SK-MEL-5 (cell line): ENCODE results near the gene SHOX. TPM values are rescaled to one million over a fixed set of nuclear protein-coding genes. Genes with fewer than 3 reads are reported as not detected.
"Not testable (repeated sequence)": the region's sequence is repeated elsewhere in the genome, so short reads cannot be mapped to it uniquely, and the experiment has no call there.

Experiments
- DNase-seq: peaks from one replicate; pipeline ENCODE4 v3.0.0-alpha.2; 2016; ENCODE audit warnings: low read depth, low spot score
- in situ Hi-C: cut with HindIII; loops from 2 replicates; pipeline ENCODE4 v1.10.0; 2016; ENCODE audit warnings: low sequenced_read_pairs, high pct_unique_total_duplicates, low pct_unique_long_range_greater_than_20kb
- polyA plus RNA-seq, 2 experiments: library from polyadenylated mRNA; depleted of rRNA; stranded (reverse); fragments of >200 nt; gene quantifications; 2 replicates each; pipeline ENCODE4 v1.2.3, GENCODE V29; 2015
- total RNA-seq: library from RNA; depleted of rRNA; stranded (reverse); fragments of >200 nt; shearing (Covaris generic); gene quantifications from 2 replicates; pipeline ENCODE4 v1.2.3, GENCODE V29; 2014; rRNA removed

SHOX gene
- total RNA-seq: not detected in 2 replicates
- not detected in 2 replicates for polyA plus RNA-seq (2015; cell fraction: cytosol; rRNA removed)
- not detected in 2 replicates for polyA plus RNA-seq (2015; cell fraction: nucleus; rRNA removed)

DNA sequence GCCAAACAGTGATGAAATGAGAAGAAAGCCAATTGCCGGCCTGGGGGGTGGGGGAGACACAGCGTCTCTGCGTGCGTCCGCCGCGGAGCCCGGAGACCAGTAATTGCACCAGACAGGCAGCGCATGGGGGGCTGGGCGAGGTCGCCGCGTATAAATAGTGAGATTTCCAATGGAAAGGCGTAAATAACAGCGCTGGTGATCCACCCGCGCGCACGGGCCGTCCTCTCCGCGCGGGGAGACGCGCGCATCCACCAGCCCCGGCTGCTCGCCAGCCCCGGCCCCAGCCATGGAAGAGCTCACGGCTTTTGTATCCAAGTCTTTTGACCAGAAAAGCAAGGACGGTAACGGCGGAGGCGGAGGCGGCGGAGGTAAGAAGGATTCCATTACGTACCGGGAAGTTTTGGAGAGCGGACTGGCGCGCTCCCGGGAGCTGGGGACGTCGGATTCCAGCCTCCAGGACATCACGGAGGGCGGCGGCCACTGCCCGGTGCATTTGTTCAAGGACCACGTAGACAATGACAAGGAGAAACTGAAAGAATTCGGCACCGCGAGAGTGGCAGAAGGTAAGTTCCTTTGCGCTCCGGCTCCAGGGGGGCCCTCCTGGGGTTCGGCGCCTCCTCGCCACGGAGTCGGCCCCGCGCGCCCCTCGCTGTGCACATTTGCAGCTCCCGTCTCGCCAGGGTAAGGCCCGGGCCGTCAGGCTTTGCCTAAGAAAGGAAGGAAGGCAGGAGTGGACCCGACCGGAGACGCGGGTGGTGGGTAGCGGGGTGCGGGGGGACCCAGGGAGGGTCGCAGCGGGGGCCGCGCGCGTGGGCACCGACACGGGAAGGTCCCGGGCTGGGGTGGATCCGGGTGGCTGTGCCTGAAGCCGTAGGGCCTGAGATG, at the start of gene SHOX:
Gene SHOX (plus strand): TSS at position 180 of the 885 bp plus-strand sequence. CDS start 107 bp downstream, at position 287.
- DNase-seq: no peak
- in situ Hi-C loops: no loop called here

DNA sequence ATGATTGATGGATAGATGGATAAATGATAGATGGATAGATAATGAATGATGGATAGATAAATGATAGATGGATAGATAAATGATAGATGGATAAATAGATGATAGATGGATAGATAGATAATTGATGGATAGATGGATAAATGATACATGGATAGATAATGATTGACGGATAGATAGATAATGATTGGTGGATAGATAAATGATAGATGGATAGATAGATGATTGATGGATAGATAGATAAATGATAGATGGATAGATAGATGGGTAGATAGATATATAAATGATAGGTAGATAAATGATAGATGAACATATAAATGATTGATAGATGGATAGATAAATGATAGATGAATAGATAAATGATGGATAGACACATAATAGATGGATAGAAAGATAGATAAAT, 49.5 kb upstream of the SHOX start:
- in situ Hi-C loops: no loop called here
- no peak for DNase-seq

DNA sequence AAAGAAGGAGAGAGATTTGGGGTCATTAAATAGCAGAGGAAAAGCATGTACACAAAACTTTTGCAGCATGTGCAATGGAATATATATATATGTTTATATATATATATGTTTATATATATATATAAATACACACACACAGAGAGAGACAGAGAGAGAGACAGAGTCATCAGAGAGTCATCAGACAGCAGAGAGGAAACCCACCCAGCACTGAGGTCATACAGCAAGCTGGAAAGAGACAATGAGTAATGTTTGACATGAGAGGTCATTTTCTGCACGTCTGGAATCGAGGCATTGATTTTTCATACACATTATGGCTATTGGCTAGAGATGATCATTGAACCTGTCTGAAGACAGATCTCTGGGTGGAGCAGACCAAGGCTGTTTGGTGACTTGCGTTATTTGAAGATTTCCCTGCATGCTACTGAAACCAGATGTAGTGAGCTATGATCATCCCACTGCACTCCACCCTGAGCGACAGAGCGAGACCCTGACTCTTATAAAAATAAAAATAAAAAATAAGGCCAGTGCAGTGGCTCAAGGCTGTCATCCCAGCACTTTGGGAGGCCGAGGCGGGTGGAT, 48.8 kb upstream of the SHOX start:
- DNase-seq: no peak
- in situ Hi-C loops: no loop called here

DNA sequence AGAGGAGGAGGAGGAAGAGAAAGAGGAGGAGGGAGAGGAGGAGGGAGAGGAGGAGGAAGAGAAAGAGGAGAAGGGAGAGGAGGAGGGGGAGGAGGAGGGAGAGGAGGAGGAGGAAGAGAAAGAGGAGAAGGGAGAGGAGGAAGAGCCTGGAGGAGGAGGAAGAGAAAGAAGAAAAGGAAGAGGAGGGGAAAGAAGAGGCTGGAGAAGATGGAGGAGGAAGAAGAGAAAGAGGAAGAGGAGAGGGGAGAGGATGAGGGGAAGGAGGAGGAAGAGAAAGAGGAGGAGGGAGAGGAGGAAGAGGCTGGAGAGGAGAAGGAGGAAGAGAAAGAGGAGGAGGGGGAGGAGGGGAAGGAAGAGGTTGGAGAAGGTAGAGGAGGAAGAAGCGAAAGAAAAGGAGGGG, 46.0 kb upstream of the SHOX start:
- in situ Hi-C loops: no loop called here

DNA sequence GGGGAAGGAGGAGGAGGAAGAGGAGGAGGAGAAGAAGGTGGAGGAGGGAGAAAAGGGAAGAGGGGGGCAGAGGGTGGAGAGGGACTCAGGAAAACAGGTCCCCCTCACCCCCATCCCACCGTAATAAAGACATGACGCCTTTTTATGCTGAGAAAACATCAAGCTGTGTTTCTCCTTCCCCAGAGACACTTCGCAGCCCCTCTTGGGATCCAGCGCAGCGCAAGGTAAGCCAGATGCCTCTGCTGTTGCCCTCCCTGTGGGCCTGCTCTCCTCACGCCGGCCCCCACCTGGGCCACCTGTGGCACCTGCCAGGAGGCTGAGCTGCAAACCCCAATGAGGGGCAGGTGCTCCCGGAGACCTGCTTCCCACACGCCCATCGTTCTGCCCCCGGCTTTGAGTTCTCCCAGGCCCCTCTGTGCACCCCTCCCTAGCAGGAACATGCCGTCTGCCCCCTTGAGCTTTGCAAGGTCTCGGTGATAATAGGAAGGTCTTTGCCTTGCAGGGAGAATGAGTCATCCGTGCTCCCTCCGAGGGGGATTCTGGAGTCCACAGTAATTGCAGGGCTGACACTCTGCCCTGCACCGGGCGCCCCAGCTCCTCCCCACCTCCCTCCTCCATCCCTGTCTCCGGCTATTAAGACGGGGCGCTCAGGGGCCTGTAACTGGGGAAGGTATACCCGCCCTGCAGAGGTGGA, 45.3 kb upstream of the SHOX start:
- DNase-seq: no peak
- in situ Hi-C loops: no loop called here

More for the DNA sequence above, 46.0 kb upstream of the SHOX start:
- no peak for DNase-seq

DNA sequence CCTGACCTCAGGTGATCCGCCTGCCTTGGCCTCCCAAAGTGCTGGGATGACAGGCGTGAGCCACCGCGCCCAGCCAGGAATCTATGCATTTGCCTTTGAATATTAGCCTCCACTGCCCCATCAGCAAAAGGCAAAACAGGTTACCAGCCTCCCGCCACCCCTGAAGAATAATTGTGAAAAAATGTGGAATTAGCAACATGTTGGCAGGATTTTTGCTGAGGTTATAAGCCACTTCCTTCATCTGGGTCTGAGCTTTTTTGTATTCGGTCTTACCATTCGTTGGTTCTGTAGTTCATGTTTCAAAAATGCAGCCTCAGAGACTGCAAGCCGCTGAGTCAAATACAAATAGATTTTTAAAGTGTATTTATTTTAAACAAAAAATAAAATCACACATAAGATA, 44.2 kb upstream of the SHOX start:
- in situ Hi-C loops: no loop called here
- no peak for DNase-seq

DNA sequence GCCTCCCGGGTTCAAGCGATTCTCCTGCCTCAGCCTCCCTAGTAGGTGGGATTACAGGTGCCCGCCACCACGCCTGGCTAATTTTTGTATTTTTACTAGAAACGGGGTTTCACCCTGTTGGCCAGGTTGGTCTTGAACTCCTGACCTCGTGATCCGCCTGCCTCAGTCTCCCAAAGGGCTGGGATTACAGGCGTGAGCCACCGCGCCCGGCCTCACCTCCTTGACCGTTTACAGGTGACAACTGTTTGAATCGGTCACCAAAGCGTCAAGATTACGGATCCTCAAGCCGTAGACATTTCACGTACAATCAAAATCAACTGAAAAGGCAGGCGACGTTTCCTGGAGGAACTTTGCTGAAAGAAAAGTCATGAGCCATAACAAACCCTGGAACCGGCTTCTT, 41.3 kb upstream of the SHOX start:
- in situ Hi-C loops, DNase-seq: not testable (repeated sequence)

DNA sequence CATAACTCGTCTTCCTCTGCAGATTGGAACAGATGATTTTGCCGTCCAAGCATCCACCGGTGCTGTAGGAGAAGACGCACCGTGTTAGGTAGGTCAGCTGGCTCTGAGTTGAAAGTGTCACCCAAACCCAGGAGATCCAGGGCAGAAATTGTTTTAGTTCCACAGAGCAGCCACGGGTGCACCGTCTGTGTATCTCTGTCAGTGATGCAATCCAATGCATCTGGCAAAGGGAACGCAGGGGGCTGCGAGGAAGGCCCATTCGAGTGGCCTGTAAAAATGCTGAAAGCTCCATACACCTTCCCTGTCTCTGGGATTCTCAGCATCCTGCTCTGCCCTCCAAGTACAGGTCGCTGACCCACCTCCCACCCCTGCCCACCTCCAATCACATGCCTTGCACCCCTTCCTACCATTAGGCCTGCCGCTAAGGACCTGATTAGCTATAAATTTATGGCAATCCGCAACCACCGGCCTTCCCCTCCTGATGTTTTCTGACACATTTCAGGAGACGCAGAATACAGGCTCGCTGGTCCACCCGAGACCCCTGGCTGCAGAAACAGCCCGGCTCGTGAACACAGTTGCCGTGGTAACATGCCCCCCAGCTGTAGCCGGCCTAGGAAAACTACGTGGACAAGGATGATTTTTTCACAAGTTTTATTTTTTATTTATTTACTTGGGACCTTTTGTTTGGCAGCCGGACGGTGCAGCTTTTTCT, 39.7 kb upstream of the SHOX start:
- in situ Hi-C loops: no loop called here
- DNase-seq: no peak

DNA sequence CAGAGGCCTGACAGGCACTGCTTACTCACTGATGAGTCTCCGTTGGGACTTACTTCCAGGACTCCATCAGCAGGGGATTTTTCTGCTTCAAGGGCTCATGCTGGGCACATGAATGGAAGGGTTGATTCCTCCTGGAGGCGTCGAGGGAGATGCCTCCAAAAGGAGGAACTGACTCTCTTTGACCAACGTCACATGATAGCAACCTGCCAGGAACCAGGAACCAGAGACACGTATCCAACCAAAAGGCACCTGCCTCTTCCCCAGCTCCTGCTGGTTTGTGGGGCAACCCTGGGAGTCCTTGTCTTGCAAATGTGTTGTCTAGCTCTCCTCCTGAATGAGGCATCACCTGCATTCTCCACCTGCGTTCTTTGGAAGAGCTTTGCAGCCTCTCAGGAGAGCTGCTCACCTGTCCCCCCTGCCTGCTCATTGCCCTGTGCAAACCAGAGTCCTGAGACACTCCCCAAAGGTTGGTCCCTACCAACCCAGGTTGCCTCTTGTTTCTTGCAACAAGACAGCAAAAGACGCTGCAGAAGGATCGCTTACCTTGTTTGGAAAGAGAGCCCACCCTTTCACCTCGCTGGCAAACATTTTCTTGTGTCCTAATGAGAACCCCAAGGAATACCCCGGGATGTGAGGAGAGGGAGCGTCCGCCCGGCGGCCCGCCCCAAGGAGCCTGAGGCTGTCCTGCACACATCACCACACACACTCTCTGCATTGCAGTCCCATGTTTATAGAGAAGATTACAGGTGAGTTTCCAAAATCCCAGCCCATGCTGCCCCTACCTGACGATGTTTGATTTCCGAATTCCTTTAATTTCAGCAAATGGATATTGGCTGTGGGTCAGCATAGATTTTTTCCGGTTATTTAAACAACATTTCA, 30.5 kb upstream of the SHOX start:
- no peak for DNase-seq

DNA sequence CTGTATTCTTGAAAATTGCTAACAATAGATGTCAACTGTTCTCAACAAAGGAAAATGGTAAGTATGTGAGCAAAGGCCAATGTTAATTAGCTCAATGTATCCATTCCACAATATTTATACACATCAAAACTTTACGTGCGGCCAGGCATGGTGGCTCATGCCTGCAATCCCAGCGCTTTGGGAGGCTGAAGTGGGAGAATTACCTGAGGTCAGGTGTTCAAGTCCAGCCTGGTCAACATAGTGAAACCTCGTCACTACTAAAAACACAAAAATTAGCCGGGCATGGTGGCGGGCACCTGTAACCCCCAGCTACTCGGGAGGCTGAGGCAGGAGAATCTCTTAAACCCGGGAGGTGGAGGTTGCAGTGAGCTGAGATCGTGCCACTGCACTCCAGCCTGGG, 27.6 kb upstream of the SHOX start:
- DNase-seq, in situ Hi-C loops: not testable (repeated sequence)

More for the DNA sequence above, 30.5 kb upstream of the SHOX start:
- in situ Hi-C loops: no loop called here

DNA sequence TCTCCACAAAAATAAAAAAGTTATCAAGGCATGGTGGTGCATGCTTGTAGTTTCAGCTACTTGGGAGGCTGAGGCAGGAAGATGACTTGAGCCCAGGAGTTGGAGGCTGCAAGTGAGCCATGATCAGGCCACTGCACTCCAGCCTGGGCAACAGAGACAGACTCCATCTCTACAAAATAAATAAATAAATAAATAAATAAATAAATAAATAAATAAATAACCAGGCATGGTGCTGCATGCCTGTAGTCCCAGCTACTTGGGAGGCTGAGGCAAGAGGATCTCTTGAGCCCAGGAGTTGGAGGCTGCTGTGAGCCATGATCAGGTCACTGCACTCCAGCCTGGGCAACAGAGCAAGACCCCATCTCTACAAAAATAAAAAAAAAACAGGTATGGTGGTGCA, 26.0 kb upstream of the SHOX start:
- in situ Hi-C loops, DNase-seq: not testable (repeated sequence)

DNA sequence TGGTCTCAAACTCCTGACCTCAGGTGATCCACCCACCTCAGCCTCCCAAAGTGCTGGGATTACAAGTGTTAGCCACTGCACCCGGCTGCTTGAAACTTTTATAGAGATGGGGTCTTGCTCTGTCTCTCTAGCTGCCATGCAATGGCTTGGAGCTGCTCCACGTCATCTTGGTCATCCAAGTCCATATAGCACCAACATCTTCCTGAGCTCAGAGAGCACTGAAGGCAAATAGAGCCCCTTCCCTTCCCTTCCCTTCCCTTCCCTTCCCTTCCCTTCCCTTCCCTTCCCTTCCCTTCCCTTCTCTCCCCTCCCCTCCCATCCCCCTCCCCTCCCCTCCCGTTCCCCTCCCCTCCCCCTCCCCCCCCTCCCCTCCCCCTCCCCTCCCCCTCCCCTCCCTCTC, 22.5 kb upstream of the SHOX start:
- DNase-seq, in situ Hi-C loops: not testable (repeated sequence)

DNA sequence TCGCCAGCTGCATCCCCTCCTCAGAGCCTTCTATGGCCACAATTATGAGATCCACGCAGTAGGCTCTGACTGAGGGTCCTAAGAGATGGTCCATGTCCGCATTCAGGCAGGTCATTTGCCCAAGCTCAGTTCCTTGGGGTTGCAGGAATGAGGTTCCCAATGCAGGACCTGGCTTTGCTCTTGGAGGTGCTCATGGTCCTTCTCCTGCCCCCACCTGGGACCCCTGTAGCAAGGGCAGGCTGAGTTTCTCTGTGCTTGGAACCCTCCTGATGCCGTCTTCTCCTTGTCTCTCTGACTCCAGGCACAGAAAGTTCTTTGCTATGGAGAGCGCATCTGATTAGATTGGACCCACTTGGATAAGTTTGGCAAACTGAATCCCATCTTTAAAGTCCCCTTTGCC, 16.5 kb upstream of the SHOX start:
- in situ Hi-C loops: no loop called here

DNA sequence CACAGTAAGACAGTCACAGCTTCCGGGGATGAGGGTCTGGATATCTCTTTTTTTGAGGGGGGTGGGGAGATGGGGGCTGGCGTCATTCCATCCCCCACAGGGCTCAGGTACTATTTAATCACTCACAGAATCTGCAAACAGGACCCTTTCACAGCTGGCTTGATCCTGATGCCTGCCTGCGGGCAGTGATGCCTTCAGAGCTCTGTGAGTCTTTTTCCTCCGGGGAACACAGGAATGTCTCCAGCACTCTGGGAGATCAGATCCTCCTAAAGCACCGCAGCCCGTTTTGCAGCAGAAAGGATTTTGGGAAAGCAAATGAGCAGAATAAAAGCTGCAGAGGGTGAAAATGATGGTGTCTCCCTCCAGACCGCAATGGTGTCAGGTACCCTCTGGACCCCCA, 13.2 kb upstream of the SHOX start:
- in situ Hi-C loops: no loop called here
- DNase-seq: no peak

More for the DNA sequence above, 16.5 kb upstream of the SHOX start:
- DNase-seq: no peak

DNA sequence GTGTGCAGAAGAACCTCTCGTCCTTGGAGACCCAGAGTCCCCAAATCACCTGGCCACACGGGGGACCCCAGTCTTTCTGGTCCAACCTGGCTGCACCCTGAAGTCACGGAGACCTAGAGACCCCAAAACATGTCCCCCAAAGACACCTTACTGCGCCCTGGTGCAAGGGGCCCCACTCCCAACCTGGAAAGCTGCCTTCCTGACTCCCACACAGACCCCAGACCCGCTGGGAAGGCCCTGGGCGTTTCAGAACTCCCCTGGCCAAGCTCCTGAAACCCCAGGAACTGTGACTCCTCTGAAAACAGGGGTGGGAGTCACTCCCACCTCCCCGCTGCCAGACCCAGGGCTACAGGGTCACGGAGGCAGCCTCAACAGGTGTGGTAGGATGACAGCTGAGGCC, 12.7 kb upstream of the SHOX start:
- in situ Hi-C loops: no loop called here
- DNase-seq: no peak

DNA sequence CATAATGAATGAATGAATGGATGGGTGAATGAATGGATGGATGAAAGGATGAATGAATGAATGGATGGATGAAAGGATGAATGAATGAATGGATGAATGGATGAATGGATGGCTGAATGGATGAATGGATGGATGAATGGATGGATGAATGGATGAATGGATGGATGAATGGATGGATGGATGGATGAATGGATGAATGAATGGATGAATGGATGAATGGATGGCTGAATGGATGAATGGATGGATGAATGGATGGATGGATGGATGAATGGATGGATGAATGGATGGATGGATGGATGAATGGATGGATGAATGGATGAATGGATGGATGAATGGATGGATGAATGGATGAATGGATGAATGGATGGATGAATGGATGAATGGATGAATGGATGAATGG, 12.3 kb upstream of the SHOX start:
- in situ Hi-C loops, DNase-seq: not testable (repeated sequence)
